GM23248 (cell line): ENCODE data around the gene FOXI2. TPM values are rescaled to one million over a fixed set of nuclear protein-coding genes. Genes with fewer than 3 reads are reported as not detected.

ENCODE experiments used
- DNase-seq: peaks from one replicate; pipeline ENCODE4 v3.0.0-alpha.2; 2015
- H2AFZ ChIP-seq: fragments of 200-600 bp; sonication (generic); 2 replicates; pipeline ENCODE4 v1.6.1; 2016; ENCODE audit warnings: antibody characterized with exemption
- H3F3A ChIP-seq: fragments of 200-600 bp; sonication (generic); 2 replicates; pipeline ENCODE4 v1.6.1; 2016; ENCODE audit warnings: mild to moderate bottlenecking, antibody characterized with exemption, mixed run types; ENCODE audit not compliant: insufficient read depth
- H3K27ac ChIP-seq: fragments of 200-600 bp; sonication (generic); 2 replicates; pipeline ENCODE4 v1.5.1; 2016; ENCODE audit warnings: mild to moderate bottlenecking
- H3K27me3 ChIP-seq: fragments of 200-600 bp; sonication (generic); replicated peaks from 2 replicates; pipeline ENCODE4 v1.6.1; 2016; ENCODE audit warnings: mild to moderate bottlenecking; ENCODE audit not compliant: insufficient read depth
- H3K36me3 ChIP-seq: fragments of 200-600 bp; sonication (generic); 2 replicates; pipeline ENCODE4 v1.6.1; 2016; ENCODE audit warnings: low read depth, mild to moderate bottlenecking
- H3K4me1 ChIP-seq: fragments of 200-600 bp; sonication (generic); 2 replicates; pipeline ENCODE4 v1.6.1; 2016; ENCODE audit warnings: mild to moderate bottlenecking; ENCODE audit not compliant: insufficient read depth
- H3K4me2 ChIP-seq: fragments of 200-600 bp; sonication (generic); one replicate; pipeline ENCODE4 v1.6.1; 2016; ENCODE audit warnings: mild to moderate bottlenecking; ENCODE audit not compliant: unreplicated experiment
- H3K4me3 ChIP-seq: fragments of 200-600 bp; sonication (generic); 2 replicates; pipeline ENCODE4 v1.5.1; 2016; ENCODE audit warnings: mild to moderate bottlenecking
- H3K79me2 ChIP-seq: fragments of 200-600 bp; sonication (generic); 2 replicates; pipeline ENCODE4 v1.6.1; 2016; ENCODE audit warnings: mild to moderate bottlenecking; ENCODE audit not compliant: insufficient read depth
- H3K9ac ChIP-seq: fragments of 200-600 bp; sonication (generic); 2 replicates; pipeline ENCODE4 v1.6.1; 2016; ENCODE audit warnings: mild to moderate bottlenecking
- H3K9me2 ChIP-seq: fragments of 200-600 bp; sonication (generic); 2 replicates; pipeline ENCODE4 v1.6.1; 2016; ENCODE audit warnings: mixed run types, mild to moderate bottlenecking, moderate library complexity; ENCODE audit not compliant: insufficient read depth
- H3K9me3 ChIP-seq: fragments of 200-600 bp; sonication (generic); one replicate; pipeline ENCODE4 v1.6.1; 2017; ENCODE audit warnings: low read depth
- H4K20me1 ChIP-seq: fragments of 200-600 bp; sonication (generic); 2 replicates; pipeline ENCODE4 v1.6.0; 2016; ENCODE audit not compliant: insufficient read depth
- EZH2 ChIP-seq: fragments of 200-600 bp; sonication (generic); IDR thresholded peaks from 2 replicates; pipeline ENCODE4 v1.6.1; 2018; ENCODE audit warnings: antibody characterized with exemption, mild to moderate bottlenecking; ENCODE audit not compliant: insufficient read depth, poor library complexity, severe bottlenecking
- EZH2phosphoT487 ChIP-seq: fragments of 200-600 bp; sonication (generic); IDR thresholded peaks from 2 replicates; pipeline ENCODE4 v1.6.1; 2018; ENCODE audit warnings: antibody characterized with exemption, moderate library complexity, mild to moderate bottlenecking, low read depth; ENCODE audit not compliant: insufficient read depth
- WGBS, 2 experiments: methylation state at CpG; one replicate each; pipeline ENCODE4 v1.1.6; 2015 to 2017; ENCODE audit warnings: low lambda C conversion rate in 2 of 2, low coverage in 1 of 2; ENCODE audit errors: missing lambda C conversion rate in 2 of 2; 5-methylcytosine and 5-hydroxymethylcytosine counted together
- in situ Hi-C: fragments of 300-500 bp; cut with MboI; formaldehyde crosslinking; loops from 2 replicates; pipeline ENCODE4 v1.15.0; 2020
- polyA plus RNA-seq: library from polyadenylated mRNA; unstranded; fragments of >200 nt; fragmentation: Nextera tagmentation; extraction: Ambion mirVana; gene quantifications from 2 replicates; pipeline ENCODE4 v1.2.1, GENCODE V29; 2016
- total RNA-seq: library from RNA; depleted of rRNA; stranded (reverse); fragments of >200 nt; shearing (Covaris generic); gene quantifications from 2 replicates; pipeline ENCODE4 v1.2.3, GENCODE V29; 2014

Gene FOXI2
- total and polyA plus RNA-seq, 2 experiments from 2014 or later: not detected

DNA sequence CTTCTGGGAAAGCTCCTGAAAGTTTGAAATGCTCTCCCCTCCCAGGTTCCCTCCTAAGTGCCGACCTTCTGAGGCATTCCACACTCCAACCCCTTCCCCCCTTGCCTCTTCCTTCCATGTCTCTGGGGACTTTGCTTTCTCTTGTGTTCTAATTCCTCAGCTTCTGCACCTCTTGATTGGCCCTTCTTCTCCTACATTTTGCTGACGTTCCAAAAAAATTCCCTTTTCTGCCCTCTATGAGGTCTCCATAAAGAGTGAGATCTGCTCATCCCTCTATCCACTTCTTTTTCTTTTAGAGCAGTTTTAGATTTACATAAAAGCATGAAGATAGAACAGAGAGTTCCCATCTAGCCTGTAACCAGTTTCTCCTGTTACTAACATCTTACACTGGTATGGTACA lies 22.3 kb downstream of the FOXI2 start:
- WGBS, 2 experiments: 7 to 9% methylated on average over 2 of the region's 2 CpGs
- Histone ChIP-seq H3K27ac (no peak overlapping the region), H3K27me3 (no peaks in the 10 kb centered on the region), H3K36me3 (no peaks in the 10 kb centered on the region), H3K4me3 (no peak overlapping the region), H3K9me2 (no peaks in the 10 kb centered on the region), H3K9me3 (no peaks in the 10 kb centered on the region), H3K4me2 (no peak overlapping the region), H3F3A (no peaks in the 10 kb centered on the region), H3K4me1 (no peaks in the 10 kb centered on the region), H2AFZ (no peak overlapping the region), H4K20me1 (no peaks in the 10 kb centered on the region), H3K9ac (no peak overlapping the region), H3K79me2 (no peaks in the 10 kb centered on the region)
- no peak for DNase-seq
- TF ChIP-seq EZH2 (no peak), EZH2phosphoT487 (no peak)
- in situ Hi-C loops: no loop called here

GRCh38 chr10:127762925-127763324 lies 25.9 kb downstream of the FOXI2 start:
- Histone ChIP-seq H3K9me2 (no peaks in the 10 kb centered on the region), H3K9me3 (no peaks in the 10 kb centered on the region), H2AFZ (no peak overlapping the region), H4K20me1 (no peaks in the 10 kb centered on the region), H3K36me3 (no peaks in the 10 kb centered on the region), H3K9ac (no peak overlapping the region), H3K27me3 (no peaks in the 10 kb centered on the region), H3K4me3 (no peak overlapping the region), H3K4me2 (no peak overlapping the region), H3F3A (no peaks in the 10 kb centered on the region), H3K4me1 (no peaks in the 10 kb centered on the region), H3K27ac (no peak overlapping the region), H3K79me2 (no peaks in the 10 kb centered on the region)
- DNase-seq: no peak
- TF ChIP-seq EZH2 (no peak), EZH2phosphoT487 (no peak)
- in situ Hi-C loops: no loop called here
- 0 to 3% methylated on average over 1 of the region's 1 CpG for WGBS, 2 experiments

DNA sequence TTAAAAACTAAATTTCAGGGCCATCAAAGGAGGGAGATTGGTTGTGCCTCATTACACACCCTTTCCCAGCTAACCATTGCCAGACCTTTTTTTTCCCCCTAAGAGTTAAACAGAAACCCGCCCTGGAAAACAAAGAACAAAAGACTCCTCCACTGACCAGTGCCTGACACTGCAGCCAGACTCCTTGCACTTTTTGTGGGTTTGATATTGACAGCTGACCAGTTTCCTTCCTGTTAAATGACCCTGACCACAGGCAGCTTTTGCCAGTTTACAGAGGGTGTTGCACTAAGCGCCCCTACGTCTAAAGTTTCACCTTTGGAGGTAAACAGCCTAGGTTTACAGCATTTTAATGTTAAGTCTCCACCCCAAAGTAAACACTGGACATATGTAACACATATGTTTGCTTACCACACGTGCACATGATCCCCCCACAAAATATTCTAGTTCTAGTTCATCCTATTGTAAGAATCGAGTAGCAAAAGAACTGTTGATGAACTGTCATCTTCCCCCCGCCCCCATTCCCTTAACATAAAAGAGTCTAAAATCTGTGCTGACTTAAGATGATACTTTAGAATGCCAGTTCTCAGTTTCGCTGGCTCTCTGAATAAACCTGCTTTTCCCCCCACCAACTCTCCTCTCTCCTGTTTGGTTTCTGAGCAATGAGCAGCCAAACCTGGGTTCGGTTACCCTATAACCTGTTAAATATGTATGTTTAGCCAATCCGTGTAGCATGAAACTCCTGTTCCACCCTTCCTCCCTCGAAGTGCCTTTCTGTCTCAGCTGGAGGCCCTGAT lies 38.0 kb downstream of the FOXI2 start:
- H3K36me3 ChIP-seq: no peaks in the 10 kb centered on the region
- no peak for TF ChIP-seq EZH2
- no peak for TF ChIP-seq EZH2phosphoT487
- H3K27me3 ChIP-seq: no peaks in the 10 kb centered on the region
- WGBS, 2 experiments: 10 to 19% methylated on average over 10 of the region's 10 CpGs
- H3K79me2 ChIP-seq: no peaks in the 10 kb centered on the region
- H3K27ac ChIP-seq: no peak overlapping the region
- no peaks in the 10 kb centered on the region for H3K9me2 ChIP-seq
- no peak overlapping the region for H3K9ac ChIP-seq
- H3K9me3 ChIP-seq: no peaks in the 10 kb centered on the region
- DNase-seq: no peak
- H4K20me1 ChIP-seq: no peaks in the 10 kb centered on the region
- H3F3A ChIP-seq: no peaks in the 10 kb centered on the region
- H3K4me1 ChIP-seq: no peaks in the 10 kb centered on the region
- H3K4me3 ChIP-seq: no peak overlapping the region
- no peak overlapping the region for H2AFZ ChIP-seq
- no peak overlapping the region for H3K4me2 ChIP-seq
- in situ Hi-C loops: no loop called here

DNA sequence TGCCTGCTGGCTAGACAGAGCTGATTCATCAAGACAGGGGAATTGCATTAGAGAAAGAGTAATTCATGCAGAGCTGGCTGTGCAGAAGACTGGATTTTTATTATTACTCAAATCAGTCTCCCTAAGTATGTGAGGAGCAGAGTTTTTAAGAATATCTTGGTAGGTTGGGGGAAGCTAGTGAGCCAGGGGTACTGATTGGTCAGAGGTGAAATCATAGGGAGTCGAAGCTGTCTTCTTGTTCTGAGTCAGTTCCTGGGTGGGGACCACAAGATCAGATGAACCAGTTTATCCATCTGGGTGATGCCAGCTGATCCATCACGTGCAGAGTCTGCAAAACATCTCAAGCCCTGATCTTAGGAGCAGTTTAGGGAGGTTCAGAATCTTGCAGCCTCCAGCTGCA lies 39.8 kb downstream of the FOXI2 start:
- no peaks in the 10 kb centered on the region for H3K9me3 ChIP-seq
- no peaks in the 10 kb centered on the region for H3K4me1 ChIP-seq
- 0 to 3% methylated on average over 2 of the region's 2 CpGs for WGBS, 2 experiments
- no peak for TF ChIP-seq EZH2phosphoT487
- no peak for TF ChIP-seq EZH2
- no peak overlapping the region for H3K4me2 ChIP-seq
- DNase-seq: no peak
- no peaks in the 10 kb centered on the region for H3F3A ChIP-seq
- no peaks in the 10 kb centered on the region for H3K9me2 ChIP-seq
- H3K9ac ChIP-seq: no peak overlapping the region
- no peaks in the 10 kb centered on the region for H4K20me1 ChIP-seq
- in situ Hi-C loops: no loop called here
- no peaks in the 10 kb centered on the region for H3K36me3 ChIP-seq
- H3K79me2 ChIP-seq: no peaks in the 10 kb centered on the region
- H3K4me3 ChIP-seq: no peak overlapping the region
- H3K27ac ChIP-seq: no peak overlapping the region
- no peak overlapping the region for H2AFZ ChIP-seq
- no peaks in the 10 kb centered on the region for H3K27me3 ChIP-seq

- in situ Hi-C loops: no loop called here
These were observed 44.4 kb downstream of the FOXI2 start for GRCh38 chr10:127781412-127781811.

More at GRCh38 chr10:127781412-127781811, 44.4 kb downstream of the FOXI2 start:
- WGBS, 2 experiments: 4 to 7% methylated on average over 1 of the region's 1 CpG
- Histone ChIP-seq H3K27me3 (no peaks in the 10 kb centered on the region), H3K4me2 (no peak overlapping the region), H3K27ac (no peak overlapping the region), H4K20me1 (no peaks in the 10 kb centered on the region), H3K79me2 (no peaks in the 10 kb centered on the region), H3F3A (no peaks in the 10 kb centered on the region), H2AFZ (no peak overlapping the region), H3K4me1 (no peaks in the 10 kb centered on the region), H3K4me3 (no peak overlapping the region), H3K9me2 (no peaks in the 10 kb centered on the region), H3K36me3 (no peaks in the 10 kb centered on the region), H3K9ac (no peak overlapping the region), H3K9me3 (no peaks in the 10 kb centered on the region)
- TF ChIP-seq EZH2: no peak
- TF ChIP-seq EZH2phosphoT487: no peak
- DNase-seq: no peak
